ENCODE results near the gene CERCAM. TPM values are rescaled to one million over a fixed set of nuclear protein-coding genes. Genes with fewer than 3 reads are reported as not detected.
A peak's percentile ranks its signal among the peaks of the same experiment; 100 is the strongest.

CERCAM gene
- total RNA-seq, 1 donor from 2014 or later, result not detected

- Histone ChIP-seq H3K4me1 (peaks cover 13% of the 10 kb centered on the region), H3F3A (ENCODE audit: low read depth) (peaks cover 28% of the 10 kb centered on the region), H3K4me2 (no peak overlapping the region), H3K79me2 (ENCODE audit: low read depth) (no peaks in the 10 kb centered on the region), H3K4me3 (no peak overlapping the region), H2AFZ (replicated peaks) (no peak overlapping the region), H3K27me3 (peaks cover 100% of the 10 kb centered on the region), H3K36me3 (no peaks in the 10 kb centered on the region), H4K20me1 (ENCODE audit: low read depth) (peaks cover 58% of the 10 kb centered on the region), H3K27ac (no peak overlapping the region), H3K9me3 (ENCODE audit: low read depth) (no peaks in the 10 kb centered on the region), H3K9ac (no peak overlapping the region)
- Mint-ChIP-seq H3K9me3 (peaks cover 2% of the 10 kb centered on the region), H3K4me3 (peak overlapping the region; percentile 79), H3K36me3 (no peaks in the 10 kb centered on the region), H3K4me1 (peaks cover 57% of the 10 kb centered on the region), H3K27me3 (ENCODE audit: insufficient read depth, low read depth) (peaks cover 22% of the 10 kb centered on the region), H3K27ac (peak overlapping the region; percentile 99)
- DNase-seq (ENCODE audit: low spot score), result no peak
- TF ChIP-seq EZH2 (IDR thresholded peaks at IDR 0.05) (no peak), EZH2phosphoT487 (IDR thresholded peaks at IDR 0.05) (no peak), CTCF (IDR thresholded peaks at IDR 0.05) (no peak)
Observed at GRCh38 chr9:128405077-128405779, 15.4 kb upstream of the CERCAM start.

DNA sequence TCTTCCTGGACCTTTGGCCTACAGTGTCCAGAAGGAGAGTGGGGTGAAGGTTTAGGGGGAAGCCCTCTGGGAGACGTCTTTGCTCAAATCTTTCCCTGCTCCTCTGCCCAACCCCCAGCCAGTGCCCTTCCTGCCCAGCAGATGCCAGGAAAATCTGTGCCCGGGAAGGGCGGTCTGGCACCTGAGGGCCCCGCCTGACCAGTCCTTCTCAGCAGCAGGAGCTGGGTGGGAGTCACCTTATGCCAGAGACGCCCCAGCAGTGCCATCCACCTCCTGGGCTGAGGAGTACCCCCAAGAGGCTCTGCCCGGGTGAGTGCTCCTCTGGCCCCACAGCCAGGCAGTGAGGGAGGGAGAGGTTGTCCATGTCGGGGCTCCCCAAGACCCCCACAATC lies 14.9 kb upstream of the CERCAM start:
- no peak overlapping the region for H3K9ac ChIP-seq
- Mint-ChIP-seq H3K36me3 (no peaks in the 10 kb centered on the region), H3K27ac (peak overlapping the region; percentile 99), H3K9me3 (peaks cover 2% of the 10 kb centered on the region), H3K27me3 (ENCODE audit: insufficient read depth, low read depth) (peaks cover 18% of the 10 kb centered on the region), H3K4me1 (peaks cover 58% of the 10 kb centered on the region), H3K4me3 (peak overlapping the region; percentile 27)
- no peaks in the 10 kb centered on the region for H3K79me2 ChIP-seq (ENCODE audit: low read depth)
- peaks cover 30% of the 10 kb centered on the region for H3F3A ChIP-seq (ENCODE audit: low read depth)
- DNase-seq (ENCODE audit: low spot score), result no peak
- H3K36me3 ChIP-seq, result no peaks in the 10 kb centered on the region
- H3K9me3 ChIP-seq (ENCODE audit: low read depth), result no peaks in the 10 kb centered on the region
- no peak overlapping the region for H3K4me2 ChIP-seq
- no peak overlapping the region for H2AFZ ChIP-seq (replicated peaks)
- TF ChIP-seq EZH2 (IDR thresholded peaks at IDR 0.05) (no peak), CTCF (IDR thresholded peaks at IDR 0.05) (no peak), EZH2phosphoT487 (IDR thresholded peaks at IDR 0.05) (no peak)
- H4K20me1 ChIP-seq (ENCODE audit: low read depth), result peaks cover 62% of the 10 kb centered on the region
- H3K4me1 ChIP-seq, result peaks cover 13% of the 10 kb centered on the region
- H3K27me3 ChIP-seq, result peaks cover 100% of the 10 kb centered on the region
- no peak overlapping the region for H3K4me3 ChIP-seq
- no peak overlapping the region for H3K27ac ChIP-seq

DNA sequence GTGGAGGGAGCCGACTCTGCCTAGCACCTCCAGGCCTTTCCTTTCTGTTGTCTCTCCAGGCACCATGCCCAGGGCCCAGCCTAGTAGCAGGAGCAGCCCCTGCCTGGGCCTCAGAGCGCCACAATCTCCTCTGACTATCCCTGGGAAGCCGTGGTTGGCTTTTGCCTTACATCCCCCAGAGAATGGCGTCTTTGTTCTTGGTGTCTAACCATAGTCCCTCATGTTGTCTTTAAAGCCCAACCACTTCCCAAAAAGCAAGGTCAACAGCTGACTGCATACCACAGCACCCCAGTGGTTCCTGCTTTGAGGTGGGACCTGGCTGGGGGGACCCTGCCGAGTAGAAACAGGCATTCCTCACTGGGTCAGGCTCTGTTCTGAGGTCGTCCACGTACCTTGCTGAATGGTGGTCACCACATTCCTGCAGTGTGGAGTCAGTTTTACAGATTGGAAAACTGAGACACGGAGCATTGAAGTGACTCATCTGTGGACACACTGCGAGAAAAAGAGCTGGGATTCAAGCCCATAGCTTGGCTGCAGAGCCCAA lies 13.7 kb upstream of the CERCAM start:
- Mint-ChIP-seq H3K4me3 (peak overlapping the region; percentile 61), H3K27ac (peak overlapping the region; percentile 98), H3K9me3 (no peaks in the 10 kb centered on the region), H3K36me3 (no peaks in the 10 kb centered on the region), H3K27me3 (ENCODE audit: insufficient read depth, low read depth) (peaks cover 24% of the 10 kb centered on the region), H3K4me1 (peaks cover 65% of the 10 kb centered on the region)
- Histone ChIP-seq H2AFZ (replicated peaks) (no peak overlapping the region), H3K4me3 (no peak overlapping the region), H3K9ac (no peak overlapping the region), H3K9me3 (ENCODE audit: low read depth) (no peaks in the 10 kb centered on the region), H3F3A (ENCODE audit: low read depth) (peaks cover 30% of the 10 kb centered on the region), H3K36me3 (no peaks in the 10 kb centered on the region), H3K4me1 (peaks cover 13% of the 10 kb centered on the region), H3K27me3 (peaks cover 100% of the 10 kb centered on the region), H4K20me1 (ENCODE audit: low read depth) (peaks cover 74% of the 10 kb centered on the region), H3K79me2 (ENCODE audit: low read depth) (no peaks in the 10 kb centered on the region), H3K27ac (no peak overlapping the region), H3K4me2 (no peak overlapping the region)
- no peak for TF ChIP-seq EZH2phosphoT487 (IDR thresholded peaks at IDR 0.05)
- no peak for TF ChIP-seq EZH2 (IDR thresholded peaks at IDR 0.05)
- TF ChIP-seq CTCF (IDR thresholded peaks at IDR 0.05), result no peak
- DNase-seq (ENCODE audit: low spot score), result peak; percentile 36
